T-helper 1 cell treated with Interleukin-12 subunit alpha and Interleukin-12 subunit beta and Interleukin-4 antibody, amounts not matched to agents 30 μg/mL and 1 μg/mL, for 36 hours (primary cell): ENCODE results near the gene IL21R.

Source experiments
- H3K27ac Mint-ChIP-seq: one replicate; pipeline ENCODE4 v1.8.0; 2021; ENCODE audit warnings: mild to moderate bottlenecking, mixed read lengths
- H3K27me3 Mint-ChIP-seq: one replicate; pipeline ENCODE4 v1.8.0; 2021; ENCODE audit warnings: low read depth, mixed read lengths
- H3K36me3 Mint-ChIP-seq: one replicate; pipeline ENCODE4 v1.8.0; 2021; ENCODE audit warnings: low read depth, mixed read lengths
- H3K4me1 Mint-ChIP-seq: one replicate; pipeline ENCODE4 v1.8.0; 2021; ENCODE audit warnings: low read depth, mixed read lengths
- H3K4me3 Mint-ChIP-seq: one replicate; pipeline ENCODE4 v1.8.0; 2021; ENCODE audit warnings: mild to moderate bottlenecking, moderate library complexity, mixed read lengths
- H3K9me3 Mint-ChIP-seq: one replicate; pipeline ENCODE4 v1.8.0; 2021; ENCODE audit warnings: mixed read lengths

IL21R gene

GRCh38 chr16:27462200-27462845, 60.3 kb downstream of the IL21R start:
- peaks cover 11% of the 10 kb centered on the region for H3K4me1 Mint-ChIP-seq
- no peaks in the 10 kb centered on the region for H3K9me3 Mint-ChIP-seq
- no peak overlapping the region for H3K4me3 Mint-ChIP-seq
- peaks cover 31% of the 10 kb centered on the region for H3K36me3 Mint-ChIP-seq
- H3K27me3 Mint-ChIP-seq = no peaks in the 10 kb centered on the region
- H3K27ac Mint-ChIP-seq = no peak overlapping the region

GRCh38 chr16:27462846-27463682, 61.1 kb downstream of the IL21R start:
- H3K4me1 Mint-ChIP-seq = peaks cover 10% of the 10 kb centered on the region
- no peak overlapping the region for H3K4me3 Mint-ChIP-seq
- H3K36me3 Mint-ChIP-seq = peaks cover 35% of the 10 kb centered on the region
- H3K27me3 Mint-ChIP-seq = no peaks in the 10 kb centered on the region
- H3K27ac Mint-ChIP-seq = peak overlapping the region; percentile 70
- H3K9me3 Mint-ChIP-seq = no peaks in the 10 kb centered on the region

- no peaks in the 10 kb centered on the region for H3K27me3 Mint-ChIP-seq
- no peak overlapping the region for H3K4me3 Mint-ChIP-seq
- H3K9me3 Mint-ChIP-seq = no peaks in the 10 kb centered on the region
- peak overlapping the region; percentile 70 for H3K27ac Mint-ChIP-seq
- H3K4me1 Mint-ChIP-seq = peaks cover 10% of the 10 kb centered on the region
- H3K36me3 Mint-ChIP-seq = peaks cover 32% of the 10 kb centered on the region
Measured at GRCh38 chr16:27463741-27464591, 62.0 kb downstream of the IL21R start.

GRCh38 chr16:27464626-27465482, 62.9 kb downstream of the IL21R start:
- Mint-ChIP-seq H3K9me3 (no peaks in the 10 kb centered on the region), H3K27ac (no peak overlapping the region), H3K36me3 (peaks cover 34% of the 10 kb centered on the region), H3K4me3 (no peak overlapping the region), H3K4me1 (peaks cover 8% of the 10 kb centered on the region), H3K27me3 (no peaks in the 10 kb centered on the region)

GRCh38 chr16:27465483-27465879, 63.5 kb downstream of the IL21R start:
- no peaks in the 10 kb centered on the region for H3K27me3 Mint-ChIP-seq
- H3K27ac Mint-ChIP-seq = no peak overlapping the region
- no peaks in the 10 kb centered on the region for H3K9me3 Mint-ChIP-seq
- H3K4me1 Mint-ChIP-seq = peaks cover 8% of the 10 kb centered on the region
- peaks cover 39% of the 10 kb centered on the region for H3K36me3 Mint-ChIP-seq
- no peak overlapping the region for H3K4me3 Mint-ChIP-seq

GRCh38 chr16:27468941-27469531, 67.1 kb downstream of the IL21R start:
- H3K9me3 Mint-ChIP-seq = no peaks in the 10 kb centered on the region
- peaks cover under 1% of the 10 kb centered on the region for H3K4me1 Mint-ChIP-seq
- H3K27ac Mint-ChIP-seq = no peak overlapping the region
- peaks cover 51% of the 10 kb centered on the region for H3K36me3 Mint-ChIP-seq
- no peaks in the 10 kb centered on the region for H3K27me3 Mint-ChIP-seq
- no peak overlapping the region for H3K4me3 Mint-ChIP-seq

GRCh38 chr16:27470567-27471431, 68.8 kb downstream of the IL21R start:
- Mint-ChIP-seq H3K36me3 (peaks cover 58% of the 10 kb centered on the region), H3K27ac (no peak overlapping the region), H3K27me3 (no peaks in the 10 kb centered on the region), H3K4me3 (no peak overlapping the region), H3K4me1 (no peaks in the 10 kb centered on the region), H3K9me3 (no peaks in the 10 kb centered on the region)

GRCh38 chr16:27471661-27472060, 69.7 kb downstream of the IL21R start:
- no peaks in the 10 kb centered on the region for H3K4me1 Mint-ChIP-seq
- no peaks in the 10 kb centered on the region for H3K27me3 Mint-ChIP-seq
- H3K36me3 Mint-ChIP-seq = peaks cover 57% of the 10 kb centered on the region

GRCh38 chr16:27472091-27473020, 70.4 kb downstream of the IL21R start:
- Mint-ChIP-seq H3K4me3 (no peak overlapping the region), H3K27ac (no peak overlapping the region), H3K4me1 (no peaks in the 10 kb centered on the region), H3K27me3 (no peaks in the 10 kb centered on the region), H3K36me3 (peaks cover 54% of the 10 kb centered on the region), H3K9me3 (no peaks in the 10 kb centered on the region)

More at GRCh38 chr16:27471661-27472060, 69.7 kb downstream of the IL21R start:
- H3K4me3 Mint-ChIP-seq = no peak overlapping the region
- H3K9me3 Mint-ChIP-seq = no peaks in the 10 kb centered on the region
- H3K27ac Mint-ChIP-seq = no peak overlapping the region

GRCh38 chr16:27473101-27473900, 71.3 kb downstream of the IL21R start:
- no peaks in the 10 kb centered on the region for H3K9me3 Mint-ChIP-seq
- H3K36me3 Mint-ChIP-seq = peaks cover 48% of the 10 kb centered on the region
- H3K4me1 Mint-ChIP-seq = no peaks in the 10 kb centered on the region
- H3K27me3 Mint-ChIP-seq = no peaks in the 10 kb centered on the region
- no peak overlapping the region for H3K4me3 Mint-ChIP-seq
- H3K27ac Mint-ChIP-seq = no peak overlapping the region

- no peak overlapping the region for H3K27ac Mint-ChIP-seq
- H3K4me3 Mint-ChIP-seq = no peak overlapping the region
- no peaks in the 10 kb centered on the region for H3K27me3 Mint-ChIP-seq
- no peaks in the 10 kb centered on the region for H3K9me3 Mint-ChIP-seq
- H3K36me3 Mint-ChIP-seq = peaks cover 53% of the 10 kb centered on the region
- no peaks in the 10 kb centered on the region for H3K4me1 Mint-ChIP-seq
Measured at GRCh38 chr16:27474041-27474440, 72.1 kb downstream of the IL21R start.
